Spleen (tissue), 7 donors: ENCODE results near the gene SMG6.

Source experiments
- POLR2A ChIP-seq, 3 donors: fragments of 450-650 bp; IDR thresholded peaks; one replicate each; pipeline ENCODE4 v1.5.1; 2017; ENCODE audit warnings: antibody characterized with exemption in 3 of 3, mild to moderate bottlenecking in 1 of 3
- POLR2AphosphoS5 ChIP-seq, 3 donors: sonication (generic); formaldehyde crosslinking; IDR thresholded peaks; one replicate each; pipeline ENCODE4 v1.5.1; 2017; ENCODE audit warnings: antibody characterized with exemption in 3 of 3
- TF ChIP-seq, protein P1 (sequence below), 11 experiments: fragments of 200-600 bp in 7 of 11; fragments of 450-650 bp in 4 of 11; sonication (generic) in 4 of 11; IDR thresholded peaks in 8 of 11; conservative IDR thresholded peaks in 3 of 11; 1 replicate in 7 of 11; 2 replicates in 4 of 11; pipeline versions ENCODE4 v1.4.0 to v1.8.0; 2016 to 2021; ENCODE audit warnings: antibody characterized with exemption in 11 of 11, inconsistent platforms in 4 of 11, mild to moderate bottlenecking in 1 of 11
- donor health status: DM: no; HTN: no; CAD: no; lungs with moderate emphysema.
- donor health status: DM: no; HTN: no; CAD: no.
- donor health status: DM: no; HTN: no; CAD: no.

DNA sequence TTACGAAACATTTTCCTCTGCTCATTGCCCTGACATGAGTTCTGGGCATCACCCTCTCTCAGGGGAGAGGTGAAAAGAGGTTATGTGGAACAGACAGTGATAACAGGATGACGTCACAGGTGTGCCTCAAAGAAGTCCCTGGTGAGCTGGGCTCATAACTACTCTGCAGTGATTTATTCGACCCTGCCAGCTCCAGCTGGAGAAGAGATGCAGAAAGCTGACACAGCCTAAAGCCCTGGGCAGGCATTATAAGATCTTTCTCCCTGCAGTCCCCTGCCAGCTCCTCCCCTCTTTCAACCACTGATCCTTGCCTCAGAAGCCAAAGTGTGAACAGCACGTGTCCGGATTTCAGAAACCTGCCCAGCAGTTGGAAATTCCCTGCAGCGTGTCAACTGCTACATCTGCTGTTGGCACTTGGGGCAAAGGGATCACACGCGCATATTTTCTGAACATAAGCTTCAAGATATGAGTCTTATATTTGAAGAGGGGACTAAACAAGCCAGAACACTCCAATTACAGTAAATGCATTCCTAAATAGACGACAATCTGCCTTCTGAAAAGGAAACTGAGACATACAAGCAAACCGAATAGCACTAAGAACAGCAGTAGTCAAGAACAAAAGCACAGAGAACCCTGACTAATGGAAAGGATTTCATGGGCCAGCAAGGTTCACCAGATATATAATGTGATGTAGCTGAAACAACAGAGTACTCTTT lies 80.5 kb downstream of the SMG6 start:
- TF ChIP-seq, protein P1, sequence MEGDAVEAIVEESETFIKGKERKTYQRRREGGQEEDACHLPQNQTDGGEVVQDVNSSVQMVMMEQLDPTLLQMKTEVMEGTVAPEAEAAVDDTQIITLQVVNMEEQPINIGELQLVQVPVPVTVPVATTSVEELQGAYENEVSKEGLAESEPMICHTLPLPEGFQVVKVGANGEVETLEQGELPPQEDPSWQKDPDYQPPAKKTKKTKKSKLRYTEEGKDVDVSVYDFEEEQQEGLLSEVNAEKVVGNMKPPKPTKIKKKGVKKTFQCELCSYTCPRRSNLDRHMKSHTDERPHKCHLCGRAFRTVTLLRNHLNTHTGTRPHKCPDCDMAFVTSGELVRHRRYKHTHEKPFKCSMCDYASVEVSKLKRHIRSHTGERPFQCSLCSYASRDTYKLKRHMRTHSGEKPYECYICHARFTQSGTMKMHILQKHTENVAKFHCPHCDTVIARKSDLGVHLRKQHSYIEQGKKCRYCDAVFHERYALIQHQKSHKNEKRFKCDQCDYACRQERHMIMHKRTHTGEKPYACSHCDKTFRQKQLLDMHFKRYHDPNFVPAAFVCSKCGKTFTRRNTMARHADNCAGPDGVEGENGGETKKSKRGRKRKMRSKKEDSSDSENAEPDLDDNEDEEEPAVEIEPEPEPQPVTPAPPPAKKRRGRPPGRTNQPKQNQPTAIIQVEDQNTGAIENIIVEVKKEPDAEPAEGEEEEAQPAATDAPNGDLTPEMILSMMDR (IDR thresholded peaks at IDR 0.05 in 8 of 11, conservative IDR thresholded peaks at IDR 0.05 in 3 of 11), result no peak
- TF ChIP-seq POLR2A (IDR thresholded peaks at IDR 0.05) (no peak), POLR2AphosphoS5 (IDR thresholded peaks at IDR 0.05) (peak in 1 of 3 donors; percentile 31)
